ENCODE data around the gene SMCO4. TPM values are rescaled to one million over a fixed set of nuclear protein-coding genes. Genes with fewer than 3 reads are reported as not detected.
"Not testable (repeated sequence)": the region's sequence is repeated elsewhere in the genome, so short reads cannot be mapped to it uniquely, and the experiment has no call there.

Gene SMCO4, protein sequence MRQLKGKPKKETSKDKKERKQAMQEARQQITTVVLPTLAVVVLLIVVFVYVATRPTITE
- 1 to 10 TPM; 5.0 to 9.4 TPM for total RNA-seq

DNA sequence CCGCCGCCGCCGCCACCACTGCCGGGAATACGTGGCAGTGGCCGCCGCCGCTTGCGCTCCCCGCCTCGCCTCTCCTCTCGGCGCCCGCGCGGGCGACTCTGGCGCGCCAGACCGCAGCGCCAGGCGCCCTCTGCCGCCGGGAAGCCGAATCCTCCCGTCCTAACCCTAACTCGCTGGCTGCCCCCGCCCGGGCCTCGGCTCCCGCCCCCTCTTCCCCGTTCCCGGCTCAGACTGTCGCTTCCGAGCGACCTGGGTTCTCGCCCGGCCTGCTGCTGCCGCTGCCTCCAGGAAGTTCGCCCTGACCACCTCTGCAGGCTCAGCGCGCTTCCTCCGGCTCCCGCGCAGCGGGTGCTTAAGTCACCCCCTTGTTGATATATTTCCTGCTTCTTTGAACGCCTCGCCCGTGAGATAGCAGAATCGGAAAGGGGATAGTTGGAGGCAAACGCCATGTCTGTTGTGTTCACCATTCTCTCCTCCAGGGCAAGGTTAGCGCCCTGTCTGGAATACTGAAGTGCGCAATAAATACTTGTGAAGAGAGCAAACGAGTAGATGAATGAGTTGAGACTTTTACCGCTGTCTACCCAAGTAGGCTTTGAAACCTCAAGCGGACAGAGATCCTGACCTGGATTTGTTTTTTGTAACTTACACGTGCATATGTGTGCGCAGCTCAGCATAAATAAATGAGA is at the start of gene SMCO4:
TSS of gene SMCO4 (minus strand) at position 100 of the 686 bp plus-strand sequence. CDS start 64,202 bp downstream, outside the sequence.
- DNase-seq (peak; percentile 68), ATAC-seq (peak; percentile 79)
- Mint-ChIP-seq H3K27me3 (peaks cover 14% of the 10 kb centered on the region), H3K36me3 (ENCODE audit: low read depth) (no peaks in the 10 kb centered on the region), H3K9me3 (no peaks in the 10 kb centered on the region), H3K4me3 (peak within 1 kb of the TSS; percentile 73), H3K27ac (peak within 1 kb of the TSS; percentile 50), H3K4me1 (ENCODE audit: low read depth) (peaks cover 13% of the 10 kb centered on the region)
- POLR2A ChIA-PET = no interaction called here
- TF ChIP-seq, protein P1, sequence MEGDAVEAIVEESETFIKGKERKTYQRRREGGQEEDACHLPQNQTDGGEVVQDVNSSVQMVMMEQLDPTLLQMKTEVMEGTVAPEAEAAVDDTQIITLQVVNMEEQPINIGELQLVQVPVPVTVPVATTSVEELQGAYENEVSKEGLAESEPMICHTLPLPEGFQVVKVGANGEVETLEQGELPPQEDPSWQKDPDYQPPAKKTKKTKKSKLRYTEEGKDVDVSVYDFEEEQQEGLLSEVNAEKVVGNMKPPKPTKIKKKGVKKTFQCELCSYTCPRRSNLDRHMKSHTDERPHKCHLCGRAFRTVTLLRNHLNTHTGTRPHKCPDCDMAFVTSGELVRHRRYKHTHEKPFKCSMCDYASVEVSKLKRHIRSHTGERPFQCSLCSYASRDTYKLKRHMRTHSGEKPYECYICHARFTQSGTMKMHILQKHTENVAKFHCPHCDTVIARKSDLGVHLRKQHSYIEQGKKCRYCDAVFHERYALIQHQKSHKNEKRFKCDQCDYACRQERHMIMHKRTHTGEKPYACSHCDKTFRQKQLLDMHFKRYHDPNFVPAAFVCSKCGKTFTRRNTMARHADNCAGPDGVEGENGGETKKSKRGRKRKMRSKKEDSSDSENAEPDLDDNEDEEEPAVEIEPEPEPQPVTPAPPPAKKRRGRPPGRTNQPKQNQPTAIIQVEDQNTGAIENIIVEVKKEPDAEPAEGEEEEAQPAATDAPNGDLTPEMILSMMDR (IDR thresholded peaks at IDR 0.05) = peak; percentile 50
- intact Hi-C loops (cut with micrococcal nuclease) = loop anchor here (5.0 kb wide), 1 partner anchor 306 kb away; no protein-coding TSS in a partner anchor
- CTCF ChIA-PET = interaction anchor here (3.7 kb wide), 1 partner anchor 308 kb away, joined by 16 read pairs; no protein-coding TSS in a partner anchor

DNA sequence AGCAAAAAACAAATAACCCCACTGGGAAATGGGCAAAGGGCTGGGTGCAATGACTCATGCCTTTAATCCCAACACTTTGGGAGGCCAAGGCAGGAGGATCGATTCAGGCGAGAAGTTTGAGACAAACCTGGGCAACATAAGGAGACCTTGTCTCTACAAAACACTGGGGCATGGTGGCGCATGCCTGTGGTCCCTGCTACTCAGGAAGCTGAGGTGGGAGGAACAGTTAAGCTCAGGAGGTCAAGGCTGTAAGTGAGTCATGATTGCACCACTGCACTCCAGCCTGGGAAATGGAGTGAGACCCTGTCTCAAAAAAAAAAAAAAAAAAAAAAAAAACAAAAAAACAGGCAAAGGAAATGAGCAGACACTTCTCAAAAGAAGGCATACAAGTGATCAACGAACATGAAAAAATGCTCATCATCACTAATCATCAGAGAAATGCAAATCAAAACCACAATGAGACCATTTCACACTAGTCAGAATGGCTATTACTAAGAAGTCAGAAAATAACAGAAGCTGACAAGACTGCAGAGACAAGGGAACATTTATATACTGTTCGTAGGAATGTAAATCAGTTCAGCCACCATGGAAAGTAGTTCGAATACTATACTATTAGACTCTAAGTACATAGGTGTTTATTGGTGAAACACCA is 48.2 kb upstream of the SMCO4 start:
- CTCF ChIA-PET = no interaction called here
- no peak overlapping the region for H3K4me3 Mint-ChIP-seq
- H3K9me3 Mint-ChIP-seq = no peaks in the 10 kb centered on the region
- H3K27me3 Mint-ChIP-seq = peaks cover 4% of the 10 kb centered on the region
- POLR2A ChIA-PET = interaction anchor here (0.5 kb wide), 1 partner anchor 88 kb away, joined by 3 read pairs; no protein-coding TSS in a partner anchor
- intact Hi-C loops (cut with micrococcal nuclease) = no loop called here
- DNase-seq (no peak), ATAC-seq (no peak)
- H3K4me1 Mint-ChIP-seq (ENCODE audit: low read depth) = no peaks in the 10 kb centered on the region
- no peaks in the 10 kb centered on the region for H3K36me3 Mint-ChIP-seq (ENCODE audit: low read depth)
- H3K27ac Mint-ChIP-seq = no peak overlapping the region
- TF ChIP-seq, protein P1 (IDR thresholded peaks at IDR 0.05) = no peak

DNA sequence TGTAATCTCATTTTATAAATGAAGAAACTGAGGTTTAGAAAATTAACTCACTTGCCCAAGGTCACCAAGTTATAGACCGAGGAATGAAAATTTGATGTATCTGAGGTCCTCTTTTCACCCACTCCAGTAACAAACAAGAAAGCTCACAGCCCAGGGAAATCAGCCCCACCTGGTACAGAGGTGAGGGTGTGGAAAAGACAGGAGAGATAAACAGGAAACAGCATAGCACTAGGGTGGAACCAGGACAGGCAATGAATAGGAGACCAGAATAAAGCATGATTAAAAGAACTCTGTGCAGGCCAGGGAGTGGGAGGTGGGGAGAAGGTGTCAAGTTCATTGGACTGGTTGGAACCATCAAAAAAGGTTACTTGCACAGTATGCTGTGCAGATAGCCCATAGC is 46.2 kb upstream of the SMCO4 start:
- intact Hi-C loops (cut with micrococcal nuclease) = no loop called here
- TF ChIP-seq, protein P1 (IDR thresholded peaks at IDR 0.05) = no peak
- DNase-seq (no peak), ATAC-seq (no peak)
- Mint-ChIP-seq H3K4me3 (no peak overlapping the region), H3K27me3 (peaks cover 4% of the 10 kb centered on the region), H3K27ac (no peak overlapping the region), H3K36me3 (ENCODE audit: low read depth) (no peaks in the 10 kb centered on the region), H3K4me1 (ENCODE audit: low read depth) (no peaks in the 10 kb centered on the region), H3K9me3 (no peaks in the 10 kb centered on the region)
- CTCF ChIA-PET = no interaction called here
- POLR2A ChIA-PET = no interaction called here

DNA sequence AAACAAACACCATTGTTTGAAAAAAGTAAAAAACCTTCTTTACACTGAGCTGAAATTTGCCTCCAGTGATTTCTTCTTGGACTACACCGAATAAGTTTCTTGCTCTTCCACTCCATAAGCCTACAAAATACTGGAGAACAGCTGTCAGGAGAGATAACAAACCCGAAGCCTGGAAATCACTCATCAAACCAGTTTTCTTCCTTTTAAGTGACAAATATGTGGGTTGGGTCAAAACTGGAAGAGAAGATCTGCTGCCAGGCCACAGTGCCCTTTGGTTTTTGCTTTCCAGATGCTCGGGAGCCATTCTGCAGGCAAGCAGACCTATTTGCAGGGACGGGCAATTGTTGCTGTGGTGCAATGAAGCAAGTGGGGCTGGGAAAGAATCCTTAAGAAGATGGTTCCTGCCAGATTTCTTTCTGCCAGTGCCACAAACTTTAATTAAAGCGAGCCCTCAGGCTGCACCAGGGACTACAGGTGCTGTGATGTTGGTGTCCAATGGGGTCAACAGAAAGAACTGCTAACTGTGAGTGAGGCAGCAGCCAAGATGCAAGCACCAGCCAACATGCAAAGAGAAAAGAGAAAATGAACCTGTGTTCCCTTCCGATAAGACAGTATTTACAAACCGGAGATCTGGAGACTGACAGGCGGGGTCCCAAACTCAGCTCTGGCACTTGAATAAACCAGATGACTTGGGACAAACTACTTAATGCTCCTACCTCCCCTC is 44.8 kb upstream of the SMCO4 start:
- no peak for ATAC-seq
- DNase-seq = no peak
- Mint-ChIP-seq H3K4me3 (no peak overlapping the region), H3K36me3 (ENCODE audit: low read depth) (no peaks in the 10 kb centered on the region), H3K27ac (no peak overlapping the region), H3K4me1 (ENCODE audit: low read depth) (no peaks in the 10 kb centered on the region), H3K9me3 (no peaks in the 10 kb centered on the region), H3K27me3 (peaks cover 9% of the 10 kb centered on the region)
- POLR2A ChIA-PET = no interaction called here
- CTCF ChIA-PET = no interaction called here
- intact Hi-C loops (cut with micrococcal nuclease) = no loop called here
- TF ChIP-seq, protein P1 (IDR thresholded peaks at IDR 0.05) = no peak

DNA sequence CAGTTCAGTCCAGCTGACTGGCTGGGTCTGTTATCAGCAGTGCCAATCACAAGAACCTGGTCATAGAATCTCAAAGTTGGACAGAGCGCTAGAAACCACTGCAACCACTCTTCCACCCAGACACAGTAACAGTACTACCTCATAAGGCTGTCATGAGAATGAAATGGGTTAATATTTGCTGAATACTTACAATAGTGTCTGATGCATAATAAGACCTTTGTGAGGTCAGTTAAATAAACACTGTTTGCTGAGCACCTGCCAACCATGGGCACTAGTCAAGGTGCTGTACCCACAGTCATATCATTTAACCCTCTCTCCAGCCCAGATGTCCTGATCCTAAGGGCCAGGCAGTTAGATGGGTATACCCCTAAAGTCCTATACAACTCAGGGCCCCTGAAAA is 44.2 kb upstream of the SMCO4 start:
- ATAC-seq; CTCF ChIA-PET; H3K4me3 Mint-ChIP-seq; H3K4me1 Mint-ChIP-seq (ENCODE audit: low read depth); H3K27ac Mint-ChIP-seq; POLR2A ChIA-PET; H3K36me3 Mint-ChIP-seq (ENCODE audit: low read depth); intact Hi-C loops (cut with micrococcal nuclease); DNase-seq; H3K9me3 Mint-ChIP-seq: not testable (repeated sequence)
- H3K27me3 Mint-ChIP-seq = peaks cover 15% of the 10 kb centered on the region
